GM21447 (cell line): Measurements from ENCODE around the gene SCAPER.
"Not testable (repeated sequence)": the region's sequence is repeated elsewhere in the genome, so short reads cannot be mapped to it uniquely, and the experiment has no call there.

Experiments
- ATAC-seq: cut with Tn5 transposase; IDR thresholded peaks from one replicate; pipeline ENCODE4 v1.9.1; 2021; ENCODE audit not compliant: unreplicated experiment

The SCAPER gene

DNA sequence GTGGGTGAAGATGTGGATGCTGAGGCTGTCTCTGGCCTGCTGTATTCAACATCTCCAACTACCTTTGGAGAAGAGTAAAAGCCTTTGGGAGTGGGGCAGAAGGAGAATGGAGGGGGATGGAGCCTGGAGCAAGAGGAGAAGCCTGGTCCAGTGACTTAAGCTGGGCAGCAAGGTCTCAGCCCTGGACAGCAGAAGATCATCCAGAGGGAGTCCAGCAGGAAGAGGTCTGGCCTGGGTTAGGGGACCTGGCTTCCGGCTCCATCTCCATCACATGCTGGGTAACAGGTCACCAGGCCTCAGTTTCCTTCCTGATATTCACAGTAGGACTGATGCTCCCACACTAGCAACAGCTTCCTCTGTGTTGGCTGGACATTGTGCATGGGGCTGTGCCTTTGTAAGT is 572.3 kb downstream of the SCAPER start:
- ATAC-seq = no peak

DNA sequence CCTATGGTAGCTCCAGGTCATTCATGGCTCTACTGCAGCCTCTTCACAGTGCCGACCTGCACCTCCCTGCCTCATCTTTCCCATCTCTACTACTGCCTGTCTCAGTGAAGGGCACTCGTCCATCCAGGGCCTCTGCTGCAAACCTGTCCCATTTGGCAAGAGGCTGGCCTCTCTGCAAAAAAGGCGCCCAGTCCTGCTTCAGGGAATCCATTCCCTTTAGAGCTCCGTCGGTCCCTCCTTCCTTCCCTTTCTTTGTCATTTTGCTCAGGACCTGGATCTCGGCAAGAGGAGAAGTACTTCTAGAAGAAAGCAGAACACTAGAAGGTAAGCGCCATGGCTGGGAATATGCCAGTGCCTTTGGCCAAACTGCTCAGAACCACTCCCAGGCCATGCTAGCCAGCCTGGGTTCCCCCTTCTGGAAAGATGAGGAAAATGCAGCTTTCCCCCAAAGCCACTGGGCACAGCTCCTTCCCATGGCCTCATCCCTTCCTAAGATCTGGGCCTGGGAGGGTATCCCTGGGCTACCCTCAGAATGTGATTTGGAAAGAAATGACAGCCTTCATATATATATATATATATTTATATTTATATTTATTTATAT is 575.0 kb downstream of the SCAPER start:
- no peak for ATAC-seq

DNA sequence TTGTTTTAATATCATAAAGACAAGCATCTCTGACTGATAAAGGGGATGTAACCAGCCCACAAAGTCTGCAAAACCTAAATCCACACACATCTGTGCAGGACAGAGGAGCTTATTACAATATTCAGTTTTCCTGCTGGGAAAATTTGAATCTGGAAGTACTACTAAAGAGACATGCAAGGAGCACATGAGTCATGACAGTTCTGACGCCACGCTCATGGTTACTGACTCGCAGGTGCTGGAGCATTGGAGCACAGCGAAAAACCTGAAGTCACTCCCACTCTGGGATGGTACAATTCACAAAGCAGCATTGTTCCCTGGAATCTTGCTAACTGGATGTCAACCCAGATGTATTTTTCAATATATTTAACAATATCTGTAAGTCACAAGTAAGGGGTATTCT is 576.2 kb downstream of the SCAPER start:
- no peak for ATAC-seq

DNA sequence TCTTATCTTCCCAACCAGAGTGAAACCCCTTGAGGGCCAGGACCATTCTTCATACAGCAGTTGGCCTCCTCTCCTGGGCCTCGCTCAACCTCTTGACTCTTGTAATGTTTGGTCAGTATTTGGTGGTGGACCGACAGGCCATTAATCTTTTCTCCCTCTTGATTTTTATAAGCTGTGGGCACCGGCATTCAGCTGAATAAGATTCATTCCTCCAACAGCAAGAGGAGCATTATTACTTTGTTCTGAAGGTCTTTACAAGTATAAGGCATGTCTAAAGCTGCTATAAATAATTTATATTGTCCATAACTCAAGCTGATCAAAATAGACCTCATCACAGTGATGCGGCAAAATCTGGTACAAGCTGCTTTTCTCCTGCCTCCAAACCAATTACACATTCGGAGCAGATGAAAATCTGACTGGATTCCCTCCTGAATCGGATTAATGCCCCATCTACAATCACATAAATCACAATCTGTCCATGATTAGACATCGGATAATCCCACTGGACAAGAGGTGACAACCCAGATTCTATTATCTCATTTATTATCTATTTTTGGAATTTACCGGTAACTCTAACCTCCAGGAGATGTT is 576.9 kb downstream of the SCAPER start:
- no peak for ATAC-seq

DNA sequence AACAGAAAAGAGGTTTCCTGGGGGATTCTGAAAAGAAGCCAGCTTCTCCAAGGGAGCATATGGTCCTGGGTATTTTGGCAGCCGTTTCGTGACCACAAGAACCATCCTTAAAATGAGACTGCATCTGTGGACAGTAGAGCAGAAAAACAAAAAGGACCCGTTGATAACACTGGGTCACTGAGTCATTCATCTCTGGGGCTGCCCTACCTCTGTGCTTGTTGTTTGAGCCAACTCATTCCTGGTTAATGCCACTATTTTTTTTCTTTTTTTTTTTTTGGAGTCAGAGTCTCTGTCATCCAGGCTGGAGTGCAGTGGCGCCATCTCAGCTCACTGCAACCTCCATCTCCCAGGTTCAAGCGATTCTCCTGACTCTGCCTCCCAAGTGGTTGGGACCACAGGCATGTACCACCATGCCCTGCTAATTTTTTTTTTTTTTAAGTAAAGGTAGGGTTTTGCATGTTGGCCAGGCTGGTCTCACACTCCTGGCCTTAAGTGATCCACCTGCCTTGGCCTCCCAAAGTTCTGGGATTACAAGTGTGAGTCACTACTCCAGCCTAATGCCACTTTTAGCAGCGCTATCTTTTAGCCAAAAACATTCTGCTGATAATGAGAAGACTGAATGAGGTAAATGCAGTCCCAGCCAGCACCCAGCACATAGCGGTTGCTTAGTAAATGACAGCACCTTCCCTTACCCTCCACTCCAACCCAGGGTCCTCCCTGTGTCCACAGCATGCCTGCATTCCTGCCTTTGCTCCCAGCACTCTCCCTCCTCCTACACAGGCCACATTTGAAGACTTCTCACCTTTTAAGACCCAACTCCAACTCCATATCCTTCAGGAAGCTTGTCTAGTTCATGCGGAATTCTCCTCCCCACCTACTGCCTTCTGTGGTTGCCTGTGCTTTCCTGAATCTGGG is 577.7 kb downstream of the SCAPER start:
- ATAC-seq = no peak

DNA sequence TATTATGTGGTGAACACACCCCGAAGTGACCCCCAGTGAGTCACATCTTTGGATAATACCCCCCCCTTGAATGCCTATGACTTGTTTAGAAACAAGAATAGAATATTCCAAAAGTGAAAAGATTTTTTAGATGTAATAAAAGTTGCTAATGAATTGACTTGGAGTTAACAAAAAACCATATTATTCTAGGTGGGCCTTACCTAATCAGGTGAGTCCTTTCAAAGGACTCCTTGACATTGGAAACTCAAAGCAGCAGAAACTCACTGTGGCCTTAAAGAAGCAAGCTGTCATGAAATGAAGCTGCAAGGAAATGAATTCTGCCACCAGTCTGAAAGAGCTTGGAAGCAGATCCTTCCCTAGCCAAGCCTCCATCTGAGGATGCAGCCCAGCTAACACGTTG is 579.4 kb downstream of the SCAPER start:
- no peak for ATAC-seq

DNA sequence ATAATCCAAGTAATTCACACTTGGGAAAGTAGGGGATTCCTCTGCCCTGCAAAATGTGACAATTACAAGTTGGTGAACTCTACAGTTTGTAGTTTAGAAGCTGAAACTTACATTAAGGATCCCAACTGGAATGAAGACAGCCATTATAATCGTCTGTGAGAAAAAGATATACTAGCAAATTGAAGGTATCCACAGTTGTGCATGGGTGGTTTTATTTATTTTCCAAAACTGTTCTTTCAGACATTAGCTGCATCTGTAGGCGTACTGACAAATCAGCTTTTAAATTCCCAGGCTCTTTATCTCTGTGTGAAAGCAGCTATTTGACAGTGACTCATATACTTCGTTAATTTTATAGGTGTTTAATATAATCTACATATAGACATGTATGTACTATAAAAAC is 581.1 kb downstream of the SCAPER start:
- no peak for ATAC-seq

DNA sequence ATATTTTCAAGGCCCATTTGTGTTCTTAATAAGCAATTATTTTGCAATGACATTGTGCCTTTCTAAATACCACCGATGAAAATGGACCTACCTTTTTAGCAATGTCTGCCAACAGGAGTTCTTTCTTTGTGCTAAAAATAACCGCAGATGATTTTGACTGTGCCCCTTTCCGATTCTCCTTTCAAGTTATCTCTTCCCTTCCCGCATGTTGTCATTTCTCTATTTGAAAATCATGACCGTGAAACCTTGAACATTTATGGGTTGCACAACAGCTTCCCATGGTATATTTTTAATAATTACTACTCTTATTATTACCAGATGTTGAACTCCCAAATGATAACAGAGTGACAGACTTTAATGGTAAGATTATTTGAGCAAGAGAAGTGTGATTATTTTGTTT is 583.5 kb downstream of the SCAPER start:
- no peak for ATAC-seq

DNA sequence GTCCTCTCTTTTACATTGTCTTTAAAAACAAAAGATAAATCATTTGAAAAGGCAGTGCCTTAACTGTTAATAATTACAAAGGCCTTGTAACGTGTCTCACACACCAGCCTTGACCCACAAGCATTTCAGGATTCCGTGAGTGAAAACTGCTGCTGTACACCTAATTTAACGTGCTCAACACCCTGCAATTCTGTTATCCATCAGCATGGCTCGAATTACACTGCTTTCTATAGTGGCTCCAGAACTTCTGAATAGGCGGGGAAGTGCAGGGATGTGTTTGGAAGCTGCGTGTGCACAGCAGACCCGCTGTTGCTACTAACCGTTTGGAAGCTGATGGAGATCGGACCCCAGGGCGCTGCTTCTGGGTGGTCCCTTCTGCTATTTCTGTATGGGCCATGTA is 584.0 kb downstream of the SCAPER start:
- no peak for ATAC-seq

DNA sequence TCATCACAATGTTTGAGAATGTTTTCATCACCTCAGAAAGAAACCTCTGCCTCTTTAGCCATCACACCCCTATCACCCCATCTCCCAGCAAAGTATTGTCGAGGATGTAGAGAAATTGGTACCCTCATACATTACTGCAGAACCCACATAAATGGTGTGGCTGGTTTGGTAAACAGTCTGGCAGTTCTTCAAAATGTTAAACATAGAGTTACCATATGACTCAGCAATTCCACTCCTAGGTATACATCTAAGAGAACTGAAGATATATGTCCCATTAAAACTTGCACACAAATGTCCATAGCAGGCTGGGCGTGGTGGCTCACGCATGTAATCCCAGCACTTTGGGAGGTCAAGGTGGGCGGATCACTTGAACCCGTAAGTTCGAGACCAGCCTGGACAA is 585.1 kb downstream of the SCAPER start:
- no peak for ATAC-seq

DNA sequence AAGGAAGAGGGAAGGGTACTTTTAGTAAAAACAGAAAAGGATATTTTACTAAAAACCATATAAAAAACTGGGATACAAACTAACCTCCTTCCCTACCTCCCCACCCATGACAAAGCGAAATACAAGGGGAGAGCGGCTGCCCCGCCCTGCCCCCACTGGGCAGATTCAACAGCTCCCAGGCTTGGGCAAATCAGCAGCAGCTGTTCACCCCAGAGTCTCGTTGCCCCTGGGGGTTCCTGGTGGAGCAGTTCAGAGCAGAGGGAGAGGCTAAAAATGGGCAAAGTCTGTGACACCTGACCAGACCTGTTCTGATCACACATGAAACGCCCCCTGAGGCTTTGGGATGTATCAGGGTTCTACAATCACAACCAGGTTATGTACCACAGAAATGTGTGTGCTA is 591.4 kb downstream of the SCAPER start:
- no peak for ATAC-seq

DNA sequence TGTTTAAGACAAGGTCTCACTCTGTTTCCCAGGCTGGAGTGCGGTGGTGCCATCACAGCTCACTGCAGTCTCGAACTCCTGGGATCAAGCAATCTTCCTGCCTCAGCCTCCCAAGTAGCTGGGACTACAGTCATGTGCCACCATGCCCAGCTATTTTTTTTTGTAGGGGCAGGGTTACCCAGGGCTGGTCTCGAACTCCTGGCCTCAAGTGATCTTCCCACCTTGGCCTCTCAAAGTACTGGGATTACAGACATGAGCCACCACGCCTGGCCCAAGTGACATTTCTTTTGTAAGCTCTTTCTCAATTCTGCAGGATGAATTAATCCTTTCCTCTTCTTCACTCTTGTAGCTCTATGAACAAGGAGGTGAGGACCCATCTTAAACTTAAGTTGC is 592.0 kb downstream of the SCAPER start:
- ATAC-seq = not testable (repeated sequence)

DNA sequence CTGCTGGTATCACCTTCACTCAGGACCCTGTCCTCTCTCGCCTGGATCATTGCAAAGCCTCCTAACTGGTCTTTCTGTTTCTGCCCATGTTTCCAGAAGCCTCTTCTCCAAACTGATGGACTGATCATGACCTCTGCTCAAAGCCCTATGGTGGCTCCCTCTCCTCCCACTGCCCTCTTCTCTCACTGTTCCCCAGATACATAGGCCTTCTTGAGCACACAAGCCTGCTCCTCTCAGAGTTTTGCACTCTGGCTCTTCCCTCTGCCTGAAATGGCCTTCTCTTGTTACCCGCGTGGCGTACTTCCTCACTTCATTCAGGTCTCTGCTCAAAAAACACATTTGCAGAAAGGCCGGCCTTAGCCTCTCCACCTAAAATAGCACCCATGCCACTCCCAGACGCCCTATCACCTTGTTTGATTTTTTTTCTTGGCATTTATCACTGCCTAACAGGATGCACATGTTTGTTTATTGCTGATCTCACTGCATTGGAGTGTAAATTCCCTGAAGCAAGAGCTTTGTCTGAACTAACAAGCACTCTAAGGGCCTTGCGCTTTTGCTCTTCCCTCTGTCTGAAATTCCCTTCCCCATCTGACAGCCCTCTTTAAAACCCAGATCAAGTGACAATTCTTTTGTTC is 592.5 kb downstream of the SCAPER start:
- no peak for ATAC-seq

DNA sequence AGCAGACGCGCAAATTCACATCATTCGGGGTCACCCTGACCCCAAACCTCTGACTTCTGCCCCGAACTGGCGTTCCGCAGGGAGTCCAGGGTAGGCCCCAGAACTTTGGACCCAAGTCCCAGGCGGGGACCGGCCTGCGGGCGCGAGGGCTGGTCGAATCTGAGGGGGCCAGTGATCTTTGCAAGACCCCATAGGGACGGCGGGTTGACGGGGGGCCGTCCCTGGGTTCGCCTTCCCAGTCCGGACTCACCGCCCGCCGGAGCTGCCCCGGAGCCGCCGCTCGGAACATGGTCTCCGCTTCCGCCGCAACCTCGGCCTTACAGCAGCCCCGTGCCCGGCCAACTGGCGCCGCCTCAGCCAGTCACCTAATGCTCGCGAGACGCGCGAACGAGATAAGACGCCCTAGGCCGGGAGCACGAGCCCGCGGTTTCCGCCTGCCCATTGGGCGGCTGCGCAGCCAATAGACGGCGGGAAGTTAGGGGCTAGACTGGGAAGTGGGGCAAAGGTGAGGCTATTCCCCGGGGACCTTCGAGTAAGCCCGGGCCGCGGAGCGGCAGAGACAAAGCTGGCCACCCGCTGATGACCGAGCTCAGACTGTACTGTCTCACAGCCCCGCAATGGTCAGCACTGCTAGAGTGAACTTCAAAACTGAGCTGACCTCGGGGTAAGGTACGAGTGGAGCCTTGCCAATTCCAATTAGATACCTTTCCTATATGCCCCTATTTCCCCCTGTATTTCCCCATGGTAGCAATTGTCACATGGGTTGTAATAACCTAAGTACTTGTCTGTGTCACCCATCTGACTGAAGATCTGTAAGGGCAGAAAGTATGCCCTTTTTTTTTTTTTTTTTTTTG is 593.8 kb downstream of the SCAPER start, which contains the start of gene ETFA:
Gene ETFA (minus strand): TSS at position 370 of the 854 bp plus-strand sequence. CDS start 81 bp downstream, at position 289.
- peak; percentile 96 for ATAC-seq

DNA sequence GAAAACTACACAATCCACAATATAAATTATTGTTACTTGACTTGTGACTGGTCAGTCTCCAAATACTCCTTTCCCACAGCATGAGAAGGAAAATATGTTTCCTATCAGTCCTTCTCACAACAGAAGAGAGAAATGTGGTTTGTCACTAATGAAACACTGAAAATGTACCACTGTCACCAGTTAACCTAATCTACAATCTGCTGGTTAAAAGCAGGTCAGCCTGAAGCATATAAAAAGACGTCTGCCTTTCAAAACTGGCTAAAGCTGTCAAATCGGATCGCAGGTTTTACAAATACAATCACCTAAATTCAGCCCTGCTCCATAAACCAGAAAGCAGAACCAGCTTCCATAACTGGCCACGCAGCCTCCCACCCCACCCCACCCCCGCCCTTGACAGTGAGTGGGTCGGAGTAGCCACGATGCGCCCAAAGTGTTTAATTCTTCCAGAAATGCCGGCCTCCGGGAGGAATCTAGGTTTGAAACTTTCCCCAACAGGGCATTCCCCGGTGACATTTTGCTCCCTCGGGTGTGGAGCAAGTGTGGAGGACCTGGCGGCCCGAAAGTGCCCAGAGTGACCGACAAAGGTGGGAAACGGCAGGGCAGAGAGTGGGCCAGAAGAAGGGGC is 594.6 kb downstream of the SCAPER start:
- peak; percentile 28 for ATAC-seq

DNA sequence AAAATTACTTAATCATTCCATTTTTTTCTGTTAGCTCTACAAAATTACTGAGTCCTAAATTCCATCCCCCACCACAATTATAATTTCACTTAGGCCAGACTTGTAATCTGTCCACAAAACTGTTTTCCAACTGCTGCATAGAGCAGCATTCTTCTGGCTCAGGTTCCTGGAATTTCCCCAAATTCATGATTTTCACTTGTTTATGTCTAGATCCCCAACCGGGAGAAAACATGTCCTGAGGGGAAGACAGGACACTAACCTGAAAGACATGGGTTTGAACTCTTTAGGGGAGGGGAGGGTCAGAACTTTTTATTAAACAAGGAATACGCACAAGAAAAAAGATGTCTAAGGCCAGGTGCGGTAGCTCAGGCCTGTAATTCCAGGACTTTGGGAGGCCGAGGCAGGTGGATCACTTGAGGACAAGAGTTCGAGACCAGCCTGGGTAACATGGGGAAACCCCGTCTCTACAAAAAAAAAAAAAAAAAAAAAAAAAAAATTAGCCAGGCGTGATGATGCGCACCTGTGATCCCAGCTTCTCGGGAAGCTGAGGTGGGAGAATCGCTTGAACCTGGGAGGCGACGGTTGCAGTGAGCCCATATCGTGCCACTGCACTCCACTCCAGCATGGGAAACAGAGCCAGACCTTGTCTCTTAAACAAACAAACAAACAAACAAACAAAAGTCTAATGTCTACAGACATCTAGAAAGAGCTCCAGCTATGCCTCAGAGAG is 595.4 kb downstream of the SCAPER start:
- ATAC-seq = no peak

DNA sequence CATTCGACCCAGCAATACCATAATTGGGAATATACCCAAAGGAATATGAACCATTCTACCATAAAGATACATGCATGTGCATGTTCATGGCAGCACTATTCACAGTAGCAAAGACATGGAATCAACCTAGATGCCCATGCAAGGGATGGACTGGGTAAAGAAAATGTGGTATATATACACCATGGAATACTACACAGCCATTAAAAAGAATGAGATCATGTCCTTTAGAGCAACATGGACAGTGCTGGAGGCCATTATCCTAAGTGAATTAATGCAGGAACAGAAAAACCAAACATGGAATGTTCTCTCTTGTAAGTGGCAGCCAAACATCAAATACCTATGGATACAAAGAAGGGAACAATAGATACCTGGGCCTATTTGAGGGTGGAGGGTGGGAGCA is 601.2 kb downstream of the SCAPER start:
- no peak for ATAC-seq

DNA sequence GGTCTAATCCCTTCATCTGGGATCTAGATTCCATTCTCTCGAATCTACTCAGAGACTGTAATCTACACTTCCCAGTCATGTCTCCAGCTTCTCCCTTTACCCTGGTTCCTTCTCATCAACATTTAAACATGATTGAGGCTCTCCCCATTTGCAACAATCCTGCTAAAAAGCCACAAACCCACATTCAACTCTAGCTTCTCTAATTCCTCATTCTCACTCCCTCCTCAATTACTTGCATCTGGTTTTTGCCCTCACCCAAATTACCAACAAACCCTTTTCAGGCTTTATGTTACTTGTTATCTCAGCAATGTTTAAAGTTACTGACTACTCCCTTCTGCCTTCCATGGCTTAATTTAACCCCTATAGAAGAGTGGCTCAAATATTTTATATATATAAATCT is 605.4 kb downstream of the SCAPER start:
- no peak for ATAC-seq

DNA sequence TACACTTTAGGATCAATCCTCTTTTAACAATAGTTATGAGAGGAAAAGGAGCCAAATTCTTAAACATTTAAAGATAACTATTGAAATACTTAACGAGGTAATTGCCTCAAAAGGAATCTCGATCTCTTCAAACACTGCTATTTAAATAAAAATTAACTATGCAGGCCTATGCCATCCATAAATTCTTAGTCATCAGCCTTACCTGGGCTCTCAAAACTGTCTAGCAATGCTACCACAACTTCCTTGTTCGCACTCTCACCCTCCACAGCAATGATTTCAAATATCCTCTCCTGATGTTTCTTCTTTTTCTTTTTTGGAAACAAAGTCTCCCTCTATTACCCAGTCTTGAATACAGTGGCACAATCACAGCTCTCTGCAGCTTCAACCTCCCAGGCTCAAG is 606.2 kb downstream of the SCAPER start:
- no peak for ATAC-seq

DNA sequence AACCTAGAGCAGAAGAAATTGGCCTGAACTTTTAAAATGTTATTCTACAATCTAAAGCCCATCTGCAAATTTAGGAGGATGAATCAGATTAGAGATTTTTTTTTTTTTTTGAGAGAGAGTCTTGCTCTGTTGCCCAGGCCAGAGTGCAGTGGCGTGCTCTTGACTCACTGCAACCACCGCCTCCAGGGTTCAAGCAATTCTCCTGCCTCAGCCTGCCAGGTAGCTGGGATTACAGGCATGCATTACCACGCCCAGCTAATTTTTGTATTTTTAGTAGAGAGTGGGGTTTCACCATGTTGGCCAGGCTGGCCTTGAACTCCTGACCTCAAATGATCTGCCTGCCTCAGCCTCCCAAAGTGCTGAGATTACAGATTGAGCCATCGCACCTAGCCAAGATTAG is 607.2 kb downstream of the SCAPER start:
- ATAC-seq = not testable (repeated sequence)
